Vagina (tissue), 2 donors: Measurements from ENCODE around the gene CX3CR1. TPM values are rescaled to one million over a fixed set of nuclear protein-coding genes. Genes with fewer than 3 reads are reported as not detected.

Experiments used
- DNase-seq, 2 donors: peaks; one replicate each; pipeline ENCODE4 v3.0.0-alpha.2; 2017; ENCODE audit errors: extremely low spot score in 2 of 2
- H3K27ac ChIP-seq: fragments of 200-600 bp; sonication (generic); one replicate; pipeline ENCODE4 v1.5.1; 2019
- H3K27me3 ChIP-seq: fragments of 200-600 bp; sonication (generic); one replicate; pipeline ENCODE4 v1.5.1; 2019
- H3K36me3 ChIP-seq, 2 donors: fragments of 200-600 bp; sonication (generic); one replicate each; pipeline ENCODE4 v1.5.1; 2017 to 2019
- H3K4me1 ChIP-seq: fragments of 200-600 bp; sonication (generic); one replicate; pipeline ENCODE4 v1.5.1; 2019
- H3K4me3 ChIP-seq, 2 donors: fragments of 200-600 bp; sonication (generic); 1 replicate in 1 of 2; 2 replicates in 1 of 2; pipeline ENCODE4 v1.5.1; 2016 to 2019
- H3K9me3 ChIP-seq: fragments of 200-600 bp; sonication (generic); one replicate; pipeline ENCODE4 v1.5.1; 2019
- POLR2A ChIP-seq, 2 donors: fragments of 450-650 bp; IDR thresholded peaks; one replicate each; pipeline ENCODE4 v1.6.1; 2017; ENCODE audit warnings: antibody characterized with exemption in 2 of 2, mild to moderate bottlenecking in 2 of 2, moderate library complexity in 2 of 2
- POLR2AphosphoS5 ChIP-seq, 2 donors: sonication (generic); formaldehyde crosslinking; IDR thresholded peaks; one replicate each; pipeline ENCODE4 v1.9.0; 2017; ENCODE audit warnings: antibody characterized with exemption in 2 of 2, mild to moderate bottlenecking in 2 of 2, low read depth in 1 of 2; ENCODE audit not compliant: insufficient read depth in 1 of 2
- intact Hi-C: fragments of 100-400 bp; cut with DNase I; formaldehyde crosslinking; loops from one replicate; pipeline ENCODE4 v1.15.1; 2023
- total RNA-seq: library from RNA; depleted of rRNA; stranded (reverse); fragments of >200 nt; gene quantifications from one replicate; pipeline ENCODE4 v1.2.3, GENCODE V29; 2016
- TF ChIP-seq, protein P1 (sequence below), 3 experiments: fragments of 450-650 bp in 2 of 3; fragments of 200-600 bp in 1 of 3; sonication (generic) in 1 of 3; IDR thresholded peaks; one replicate each; pipeline ENCODE4 v1.5.1; 2017 to 2019; ENCODE audit warnings: antibody characterized with exemption in 3 of 3, mild to moderate bottlenecking in 2 of 3, moderate library complexity in 2 of 3

CX3CR1 gene
- total RNA-seq, 1 donor from 2014 or later = not detected

GRCh38 chr3:39222939-39223338 is 56.9 kb downstream of the CX3CR1 start:
- H3K9me3 ChIP-seq = no peaks in the 10 kb centered on the region
- no peaks in the 10 kb centered on the region for H3K27me3 ChIP-seq
- H3K4me3 ChIP-seq = no peak overlapping the region
- DNase-seq = no peak
- no peak for TF ChIP-seq POLR2AphosphoS5 (IDR thresholded peaks at IDR 0.05; ENCODE audit: insufficient read depth in 1 of 2, low read depth in 1 of 2)
- TF ChIP-seq, protein P1, sequence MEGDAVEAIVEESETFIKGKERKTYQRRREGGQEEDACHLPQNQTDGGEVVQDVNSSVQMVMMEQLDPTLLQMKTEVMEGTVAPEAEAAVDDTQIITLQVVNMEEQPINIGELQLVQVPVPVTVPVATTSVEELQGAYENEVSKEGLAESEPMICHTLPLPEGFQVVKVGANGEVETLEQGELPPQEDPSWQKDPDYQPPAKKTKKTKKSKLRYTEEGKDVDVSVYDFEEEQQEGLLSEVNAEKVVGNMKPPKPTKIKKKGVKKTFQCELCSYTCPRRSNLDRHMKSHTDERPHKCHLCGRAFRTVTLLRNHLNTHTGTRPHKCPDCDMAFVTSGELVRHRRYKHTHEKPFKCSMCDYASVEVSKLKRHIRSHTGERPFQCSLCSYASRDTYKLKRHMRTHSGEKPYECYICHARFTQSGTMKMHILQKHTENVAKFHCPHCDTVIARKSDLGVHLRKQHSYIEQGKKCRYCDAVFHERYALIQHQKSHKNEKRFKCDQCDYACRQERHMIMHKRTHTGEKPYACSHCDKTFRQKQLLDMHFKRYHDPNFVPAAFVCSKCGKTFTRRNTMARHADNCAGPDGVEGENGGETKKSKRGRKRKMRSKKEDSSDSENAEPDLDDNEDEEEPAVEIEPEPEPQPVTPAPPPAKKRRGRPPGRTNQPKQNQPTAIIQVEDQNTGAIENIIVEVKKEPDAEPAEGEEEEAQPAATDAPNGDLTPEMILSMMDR (IDR thresholded peaks at IDR 0.05) = no peak
- no peak for TF ChIP-seq POLR2A (IDR thresholded peaks at IDR 0.05)
- no peak overlapping the region for H3K27ac ChIP-seq
- H3K4me1 ChIP-seq = no peaks in the 10 kb centered on the region
- intact Hi-C loops = no loop called here
- H3K36me3 ChIP-seq = no peaks in the 10 kb centered on the region

DNA sequence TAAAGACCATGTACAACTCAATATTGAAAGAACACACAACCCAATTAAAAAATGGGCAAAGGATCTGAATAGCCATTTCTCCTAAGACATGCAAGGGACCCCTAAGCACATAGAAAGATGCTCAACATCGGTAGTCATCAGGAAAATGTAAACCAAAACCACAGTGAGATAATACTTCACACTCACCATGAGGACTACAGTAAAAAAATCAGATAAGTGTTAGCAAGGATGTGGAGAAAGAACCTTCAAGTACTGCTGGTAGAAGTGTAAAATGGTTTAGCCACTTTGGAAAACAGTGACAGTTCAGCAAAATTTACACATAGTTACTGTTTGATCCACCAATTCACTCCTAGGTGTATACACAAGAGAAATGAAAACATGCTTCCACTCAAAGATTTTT is 57.4 kb downstream of the CX3CR1 start:
- DNase-seq = no peak
- Histone ChIP-seq H3K4me3 (no peak overlapping the region), H3K27me3 (no peaks in the 10 kb centered on the region), H3K9me3 (no peaks in the 10 kb centered on the region), H3K36me3 (no peaks in the 10 kb centered on the region), H3K4me1 (no peaks in the 10 kb centered on the region), H3K27ac (no peak overlapping the region)
- intact Hi-C loops = no loop called here
- TF ChIP-seq POLR2A (IDR thresholded peaks at IDR 0.05) = no peak
- no peak for TF ChIP-seq POLR2AphosphoS5 (IDR thresholded peaks at IDR 0.05; ENCODE audit: insufficient read depth in 1 of 2, low read depth in 1 of 2)
- TF ChIP-seq, protein P1 (IDR thresholded peaks at IDR 0.05) = no peak

DNA sequence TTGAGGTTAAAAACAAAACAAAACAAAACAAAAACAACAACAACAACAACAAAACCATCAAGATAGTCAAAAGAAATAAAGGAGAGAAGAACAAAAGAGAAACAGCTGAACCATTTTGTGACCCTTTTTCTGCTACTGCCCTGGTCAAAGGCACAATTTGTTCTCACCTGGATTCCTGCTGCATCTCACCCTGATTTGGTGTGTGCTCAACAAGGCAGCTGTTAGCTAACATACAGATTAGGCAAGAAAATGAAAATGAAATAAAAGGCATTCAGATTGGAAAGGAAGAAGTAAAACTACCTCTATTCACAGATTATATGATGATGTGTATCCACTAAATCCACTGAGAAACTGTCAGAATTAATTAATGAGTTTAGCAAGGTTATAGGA is 58.7 kb downstream of the CX3CR1 start:
- no peaks in the 10 kb centered on the region for H3K36me3 ChIP-seq
- DNase-seq = no peak
- no peaks in the 10 kb centered on the region for H3K4me1 ChIP-seq
- TF ChIP-seq, protein P1 (IDR thresholded peaks at IDR 0.05) = no peak
- TF ChIP-seq POLR2A (IDR thresholded peaks at IDR 0.05) (no peak), POLR2AphosphoS5 (IDR thresholded peaks at IDR 0.05; ENCODE audit: insufficient read depth in 1 of 2, low read depth in 1 of 2) (no peak)
- no peaks in the 10 kb centered on the region for H3K9me3 ChIP-seq
- H3K27me3 ChIP-seq = no peaks in the 10 kb centered on the region
- H3K4me3 ChIP-seq = no peak overlapping the region
- intact Hi-C loops = no loop called here
- no peak overlapping the region for H3K27ac ChIP-seq

DNA sequence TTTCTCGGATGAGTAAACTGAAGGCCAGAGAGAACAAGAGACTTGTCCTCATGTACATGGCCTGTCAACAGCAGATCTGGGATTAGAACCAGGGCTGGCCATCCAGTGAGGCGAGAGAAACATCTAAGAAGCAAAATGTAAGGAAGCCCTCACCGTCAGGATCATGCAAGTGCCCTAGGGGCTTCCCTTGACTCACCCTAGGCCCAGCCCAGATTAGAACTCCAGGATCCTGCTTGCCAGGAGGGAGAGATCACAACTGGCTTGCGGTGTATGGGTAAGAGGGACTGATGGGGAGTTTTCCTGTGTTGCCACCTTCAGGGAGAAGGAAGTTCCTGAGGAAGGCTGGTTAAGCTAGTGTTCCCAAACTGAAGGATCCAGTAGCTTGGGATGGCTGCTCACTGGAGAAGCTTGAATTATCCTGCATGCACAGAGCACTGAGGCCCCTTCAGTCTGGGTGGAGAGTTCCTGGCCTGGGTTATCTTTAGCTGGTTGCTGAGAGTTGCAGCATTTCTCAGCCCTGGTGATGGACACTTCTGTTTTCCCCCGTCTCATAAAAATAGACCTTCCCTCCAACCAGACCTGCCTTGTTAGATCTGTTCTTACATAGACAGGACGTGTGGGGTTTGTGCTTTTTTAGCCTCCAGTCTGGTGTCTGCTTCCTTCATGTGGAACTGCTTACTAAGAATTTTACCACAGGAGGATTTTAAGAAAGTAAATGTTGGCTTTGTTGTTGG is 59.3 kb downstream of the CX3CR1 start:
- Histone ChIP-seq H3K27me3 (no peaks in the 10 kb centered on the region), H3K36me3 (no peaks in the 10 kb centered on the region), H3K9me3 (no peaks in the 10 kb centered on the region), H3K27ac (no peak overlapping the region), H3K4me1 (no peaks in the 10 kb centered on the region), H3K4me3 (no peak overlapping the region)
- TF ChIP-seq POLR2AphosphoS5 (IDR thresholded peaks at IDR 0.05; ENCODE audit: insufficient read depth in 1 of 2, low read depth in 1 of 2) = no peak
- TF ChIP-seq, protein P1 (IDR thresholded peaks at IDR 0.05) = no peak
- TF ChIP-seq POLR2A (IDR thresholded peaks at IDR 0.05) = no peak
- DNase-seq = no peak
- intact Hi-C loops = no loop called here

DNA sequence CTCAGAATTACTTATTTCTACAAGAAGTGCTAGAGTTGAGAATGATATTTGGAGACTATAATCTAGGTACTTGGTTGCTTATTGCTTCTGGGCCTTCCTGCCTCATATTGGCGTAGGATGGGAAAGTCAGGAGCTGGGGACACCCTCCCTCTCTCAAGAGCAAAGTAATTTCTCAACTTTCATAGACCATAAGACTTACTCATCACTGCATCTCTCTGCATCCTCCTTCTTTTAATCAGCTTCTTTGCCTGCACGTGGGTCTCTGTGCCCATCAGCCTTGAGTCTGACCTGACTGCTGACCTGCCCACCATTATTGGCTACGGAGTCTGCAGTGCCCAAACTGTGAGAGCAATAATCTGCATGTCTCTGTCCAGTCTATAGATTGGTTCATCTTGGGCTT is 60.1 kb downstream of the CX3CR1 start:
- intact Hi-C loops = no loop called here
- H3K27me3 ChIP-seq = no peaks in the 10 kb centered on the region
- TF ChIP-seq, protein P1 (IDR thresholded peaks at IDR 0.05) = no peak
- TF ChIP-seq POLR2AphosphoS5 (IDR thresholded peaks at IDR 0.05; ENCODE audit: insufficient read depth in 1 of 2, low read depth in 1 of 2) = no peak
- no peak for TF ChIP-seq POLR2A (IDR thresholded peaks at IDR 0.05)
- H3K4me3 ChIP-seq = no peak overlapping the region
- H3K9me3 ChIP-seq = no peaks in the 10 kb centered on the region
- H3K4me1 ChIP-seq = no peaks in the 10 kb centered on the region
- DNase-seq = no peak
- H3K36me3 ChIP-seq = no peaks in the 10 kb centered on the region
- no peak overlapping the region for H3K27ac ChIP-seq
